Tibial nerve (tissue), 4 donors: Measurements from ENCODE around the gene PATE4. TPM values are rescaled to one million over a fixed set of nuclear protein-coding genes. Genes with fewer than 3 reads are reported as not detected.

Experiments
- DNase-seq, 2 donors: peaks; one replicate each; pipeline ENCODE4 v3.0.0-alpha.2; 2019; ENCODE audit warnings: low spot score in 2 of 2
- H3K27ac ChIP-seq, 4 donors: fragments of 200-600 bp; sonication (generic) in 3 of 4; one replicate each; pipeline ENCODE4 v1.5.1; 2017 to 2019; ENCODE audit warnings: mild to moderate bottlenecking in 1 of 4
- H3K27me3 ChIP-seq, 2 donors: fragments of 200-600 bp; sonication (generic) in 1 of 2; one replicate each; pipeline versions ENCODE4 v1.5.1 to v1.6.0; 2017 to 2019
- H3K36me3 ChIP-seq, 3 donors: fragments of 200-600 bp; sonication (generic); one replicate each; pipeline ENCODE4 v1.5.1; 2018 to 2019
- H3K4me1 ChIP-seq, 4 donors: fragments of 200-600 bp; sonication (generic) in 3 of 4; one replicate each; pipeline ENCODE4 v1.5.1; 2017 to 2019
- H3K4me3 ChIP-seq, 4 donors: fragments of 200-600 bp; sonication (generic) in 3 of 4; one replicate each; pipeline ENCODE4 v1.5.1; 2017 to 2019; ENCODE audit warnings: mild to moderate bottlenecking in 1 of 4, moderate library complexity in 1 of 4
- H3K9me3 ChIP-seq, 4 donors: fragments of 200-600 bp; sonication (generic) in 3 of 4; one replicate each; pipeline ENCODE4 v1.5.1; 2017 to 2019
- EP300 ChIP-seq, 2 donors: sonication (generic); formaldehyde crosslinking; IDR thresholded peaks; one replicate each; pipeline ENCODE4 v1.6.1; 2017; ENCODE audit warnings: antibody characterized with exemption in 2 of 2, mild to moderate bottlenecking in 1 of 2
- POLR2A ChIP-seq, 2 donors: fragments of 450-650 bp; IDR thresholded peaks; one replicate each; pipeline ENCODE4 v1.6.1; 2017; ENCODE audit warnings: antibody characterized with exemption in 2 of 2, mild to moderate bottlenecking in 2 of 2, moderate library complexity in 2 of 2
- WGBS, 2 donors: methylation state at CpG; one replicate each; pipeline ENCODE4 v1.1.5; 2018; 5-methylcytosine and 5-hydroxymethylcytosine counted together
- total RNA-seq, 4 donors: library from RNA; depleted of rRNA; stranded (reverse); fragments of >200 nt; gene quantifications; one replicate each; pipeline ENCODE4 v1.1.0, GENCODE V29; 2016
- TF ChIP-seq, protein P1 (sequence below), 5 experiments: fragments of 200-600 bp in 3 of 5; fragments of 450-650 bp in 2 of 5; sonication (generic) in 3 of 5; IDR thresholded peaks; one replicate each; pipeline ENCODE4 v1.5.1; 2016 to 2019; ENCODE audit warnings: antibody characterized with exemption in 5 of 5, mild to moderate bottlenecking in 3 of 5, moderate library complexity in 2 of 5

The PATE4 gene
- total RNA-seq, 4 donors from 2014 or later: not detected

DNA sequence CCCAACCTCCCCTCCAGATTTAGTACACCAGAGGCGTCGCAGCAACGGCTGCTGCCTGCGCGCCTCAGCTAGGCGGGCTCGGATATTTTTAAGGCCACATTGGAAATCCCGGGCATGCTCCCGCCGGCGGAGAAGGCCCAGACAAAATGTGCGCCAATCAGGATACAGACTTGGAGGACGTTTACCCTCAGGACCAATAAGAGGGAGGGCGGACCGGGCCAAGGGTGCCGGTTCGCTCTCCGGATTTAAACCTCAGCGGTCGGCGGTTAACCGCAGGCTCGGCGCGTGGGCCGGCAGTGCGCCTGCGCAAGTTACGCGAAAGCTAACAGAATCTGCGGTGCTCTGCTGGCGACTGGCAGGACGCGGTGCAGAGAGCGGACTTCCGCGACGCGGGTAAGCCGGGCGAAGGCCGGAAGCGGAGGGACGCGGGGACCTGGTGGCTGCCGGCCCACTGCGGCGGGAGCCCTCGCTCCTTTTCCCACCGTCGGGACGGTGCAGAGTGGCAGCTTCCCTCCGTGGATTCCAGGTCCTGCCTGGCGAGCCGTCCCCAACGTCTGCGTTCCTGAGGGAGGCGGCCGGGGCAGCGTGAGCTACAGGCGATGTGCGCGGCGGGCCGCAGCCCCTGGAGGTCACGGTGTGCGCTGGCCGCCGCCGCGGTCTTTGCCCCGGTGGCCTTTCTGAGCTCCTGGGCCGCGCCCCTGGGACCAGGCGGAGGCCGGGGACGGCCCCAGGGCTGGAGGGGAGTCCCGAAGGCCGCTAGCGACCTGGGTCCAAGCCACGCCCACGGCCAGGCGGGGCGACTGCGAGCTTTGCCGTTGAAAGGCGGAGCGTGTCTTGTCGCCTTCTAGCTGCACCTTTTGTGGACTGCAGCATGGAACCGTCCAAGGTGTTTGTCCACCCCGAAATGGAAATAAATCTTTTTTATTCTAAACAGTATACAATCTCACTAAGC is 54.5 kb downstream of the PATE4 start, which contains the start of gene HYLS1:
HYLS1 (plus strand) TSS at position 296 of the 952 bp plus-strand sequence. CDS start 11,701 bp downstream, outside the sequence.
- peak; percentile 82 to 87 for DNase-seq
- H3K9me3 ChIP-seq: no peaks in the 10 kb centered on the region
- 0 to 1% methylated on average over 52 to 69 of the region's 91 CpGs for WGBS, 2 donors
- TF ChIP-seq, protein P1, sequence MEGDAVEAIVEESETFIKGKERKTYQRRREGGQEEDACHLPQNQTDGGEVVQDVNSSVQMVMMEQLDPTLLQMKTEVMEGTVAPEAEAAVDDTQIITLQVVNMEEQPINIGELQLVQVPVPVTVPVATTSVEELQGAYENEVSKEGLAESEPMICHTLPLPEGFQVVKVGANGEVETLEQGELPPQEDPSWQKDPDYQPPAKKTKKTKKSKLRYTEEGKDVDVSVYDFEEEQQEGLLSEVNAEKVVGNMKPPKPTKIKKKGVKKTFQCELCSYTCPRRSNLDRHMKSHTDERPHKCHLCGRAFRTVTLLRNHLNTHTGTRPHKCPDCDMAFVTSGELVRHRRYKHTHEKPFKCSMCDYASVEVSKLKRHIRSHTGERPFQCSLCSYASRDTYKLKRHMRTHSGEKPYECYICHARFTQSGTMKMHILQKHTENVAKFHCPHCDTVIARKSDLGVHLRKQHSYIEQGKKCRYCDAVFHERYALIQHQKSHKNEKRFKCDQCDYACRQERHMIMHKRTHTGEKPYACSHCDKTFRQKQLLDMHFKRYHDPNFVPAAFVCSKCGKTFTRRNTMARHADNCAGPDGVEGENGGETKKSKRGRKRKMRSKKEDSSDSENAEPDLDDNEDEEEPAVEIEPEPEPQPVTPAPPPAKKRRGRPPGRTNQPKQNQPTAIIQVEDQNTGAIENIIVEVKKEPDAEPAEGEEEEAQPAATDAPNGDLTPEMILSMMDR (IDR thresholded peaks at IDR 0.05): peak in 4 of 5 experiments; percentile 12 to 37 (median 23)
- TF ChIP-seq EP300 (IDR thresholded peaks at IDR 0.05) (peak; percentile 62 to 89), POLR2A (IDR thresholded peaks at IDR 0.05) (peak in 1 of 2 donors; percentile 62)
- no peaks in the 10 kb centered on the region for H3K27me3 ChIP-seq
- H3K4me3 ChIP-seq: peak within 1 kb of the TSS; percentile 67 to 86 (median 82)
- peaks cover 0 to 23% (median 5%) of the 10 kb centered on the region in 4 donors for H3K4me1 ChIP-seq
- H3K36me3 ChIP-seq: peaks cover 0 to 4% (median 4%) of the 10 kb centered on the region in 3 donors
- peak within 1 kb of the TSS; percentile 82 to 94 (median 90) for H3K27ac ChIP-seq

Other genes starting within 250 kb of the PATE4 start
- 100 to 1,000 TPM in 1 of 4 donors, 10 to 100 TPM in 3; 54.8 to 172 (median 73.3) TPM for gene STT3A, start 240.5 kb upstream of the PATE4 start, total RNA-seq
- gene CHEK1, start 208.2 kb upstream of the PATE4 start, total RNA-seq: 1 to 10 TPM in 1 of 4 donors, under 1 TPM in 3; 0.60 to 1.5 (median 0.91) TPM
- not detected for gene ACRV1, start 152.5 kb upstream of the PATE4 start, total RNA-seq
- not detected for gene PATE1, start 87.0 kb upstream of the PATE4 start, total RNA-seq
- gene PATE2, start 54.5 kb upstream of the PATE4 start, total RNA-seq: not detected
- gene PATE3, start 45.2 kb upstream of the PATE4 start, total RNA-seq: not detected
- gene HYLS1, start 54.4 kb downstream of the PATE4 start, total RNA-seq: 1 to 10 TPM in 2 of 4 donors, under 1 TPM in 2; 0.59 to 2.5 (median 1.3) TPM
- gene PUS3, start 69.9 kb downstream of the PATE4 start, total RNA-seq: 1 to 10 TPM; 3.3 to 6.6 (median 5.2) TPM
- gene DDX25, start 71.2 kb downstream of the PATE4 start, total RNA-seq: under 1 TPM in 1 of 4 donors, not detected in 3; 0.30 TPM
- gene VSIG10L2, start 112.7 kb downstream of the PATE4 start, total RNA-seq: not detected
- gene CDON, start 229.6 kb downstream of the PATE4 start, total RNA-seq: 10 to 100 TPM; 14.4 to 25.9 (median 15.3) TPM